ENCODE data around the gene THRB.

- TF ChIP-seq, protein P1, sequence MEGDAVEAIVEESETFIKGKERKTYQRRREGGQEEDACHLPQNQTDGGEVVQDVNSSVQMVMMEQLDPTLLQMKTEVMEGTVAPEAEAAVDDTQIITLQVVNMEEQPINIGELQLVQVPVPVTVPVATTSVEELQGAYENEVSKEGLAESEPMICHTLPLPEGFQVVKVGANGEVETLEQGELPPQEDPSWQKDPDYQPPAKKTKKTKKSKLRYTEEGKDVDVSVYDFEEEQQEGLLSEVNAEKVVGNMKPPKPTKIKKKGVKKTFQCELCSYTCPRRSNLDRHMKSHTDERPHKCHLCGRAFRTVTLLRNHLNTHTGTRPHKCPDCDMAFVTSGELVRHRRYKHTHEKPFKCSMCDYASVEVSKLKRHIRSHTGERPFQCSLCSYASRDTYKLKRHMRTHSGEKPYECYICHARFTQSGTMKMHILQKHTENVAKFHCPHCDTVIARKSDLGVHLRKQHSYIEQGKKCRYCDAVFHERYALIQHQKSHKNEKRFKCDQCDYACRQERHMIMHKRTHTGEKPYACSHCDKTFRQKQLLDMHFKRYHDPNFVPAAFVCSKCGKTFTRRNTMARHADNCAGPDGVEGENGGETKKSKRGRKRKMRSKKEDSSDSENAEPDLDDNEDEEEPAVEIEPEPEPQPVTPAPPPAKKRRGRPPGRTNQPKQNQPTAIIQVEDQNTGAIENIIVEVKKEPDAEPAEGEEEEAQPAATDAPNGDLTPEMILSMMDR (IDR thresholded peaks at IDR 0.05; ENCODE audit: low read length) = no peak
- no peak for TF ChIP-seq EZH2 (IDR thresholded peaks at IDR 0.05; ENCODE audit: borderline replicate concordance, low read length)
Observed at GRCh38 chr3:24288496-24289236, 206.0 kb downstream of the THRB start.
